ENCODE measurements around the gene KIAA0232. TPM values are rescaled to one million over a fixed set of nuclear protein-coding genes. Genes with fewer than 3 reads are reported as not detected.

The KIAA0232 gene
- total and polyA plus RNA-seq, 10 of the 15 experiments (the other 5 are each of a cell fraction or from before 2014, with no cell fraction given) = 2.8 to 15.1 (median 10.8) TPM

DNA sequence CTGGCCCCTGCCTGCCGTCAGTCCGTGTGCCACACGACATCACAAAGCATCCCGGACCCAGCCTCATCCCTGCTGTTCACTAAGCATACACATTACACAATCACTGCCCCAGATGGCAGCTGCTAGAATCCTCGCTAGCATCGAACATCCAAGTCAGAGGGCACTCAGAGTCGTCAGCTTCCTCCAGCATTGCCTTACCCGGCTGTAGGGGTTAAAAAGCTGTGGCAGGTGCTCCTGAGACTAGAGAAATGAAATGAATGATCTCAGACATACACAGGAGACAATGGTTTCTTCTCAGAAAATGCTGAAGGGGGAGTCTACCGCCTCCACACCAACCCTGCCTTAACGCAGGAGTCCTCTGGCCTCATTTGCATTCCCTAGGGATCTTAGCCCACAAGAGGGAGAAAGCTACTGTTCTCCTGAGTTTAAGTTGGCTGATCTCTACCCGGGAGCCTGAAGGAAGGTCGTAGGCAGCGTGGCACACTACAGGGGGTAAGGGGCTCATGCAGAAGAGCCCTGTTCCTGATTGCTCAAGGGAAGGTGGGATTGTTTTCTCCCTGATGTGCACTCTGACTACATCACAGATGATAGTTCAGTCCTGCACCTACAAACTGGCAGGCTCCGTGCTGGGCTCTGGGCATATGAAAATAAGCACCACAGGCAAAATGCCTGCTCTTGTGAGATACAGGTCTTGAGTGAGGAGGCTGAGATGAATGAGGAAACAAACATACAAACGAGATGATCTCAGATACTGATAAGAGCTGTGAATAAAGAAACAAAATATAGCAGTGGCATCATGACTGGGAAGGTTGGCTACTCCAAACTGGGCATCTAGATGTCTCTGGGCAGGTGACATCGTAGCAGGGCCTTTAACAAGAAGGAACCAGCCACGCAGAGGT, 2.6 kb upstream of the KIAA0232 start:
- intact Hi-C loops (cut with micrococcal nuclease; ENCODE audit: unreplicated experiment) (loop anchor here (2.0 to 10.0 kb wide), 3 partner anchors 95 to 287 kb away; partner anchors contain the start of gene GRPEL1), in situ Hi-C loops (cut with MboI) (no loop called here)
- Histone ChIP-seq H3K4me2 (ENCODE audit: control insufficient read depth, insufficient read depth) (no peak overlapping the region), H2AFZ (ENCODE audit: control insufficient read depth, low read depth, low read length) (no peak overlapping the region), H3K79me2 (ENCODE audit: control insufficient read depth, insufficient read depth, low read length) (peaks cover 18% of the 10 kb centered on the region), H3K9ac (ENCODE audit: control insufficient read depth, insufficient read depth, low read length) (no peak overlapping the region), H4K20me1 (ENCODE audit: control insufficient read depth, insufficient read depth) (no peaks in the 10 kb centered on the region), H3K9me3 (replicated peaks; ENCODE audit: control insufficient read depth, insufficient read depth, low read length) (no peaks in the 10 kb centered on the region), H3K4me1 (ENCODE audit: control insufficient read depth, insufficient read depth, low read length) (peaks cover 10% of the 10 kb centered on the region; the same call in 1 of the 2 replicates), H3K27me3 (replicated peaks in 1 of 2; ENCODE audit: control insufficient read depth in 2 of 2, insufficient read depth in 2 of 2, low read length in 1 of 2) (peaks cover 0 to 3% of the 10 kb centered on the region in 2 experiments; a peak in 1 of 4 replicates), H3K27ac (ENCODE audit: control insufficient read depth, insufficient read depth) (no peak overlapping the region), H3K4me3 (no peak overlapping the region), H3K36me3 (ENCODE audit: control insufficient read depth in 2 of 2, insufficient read depth in 2 of 2, low read length in 1 of 2) (no peaks in the 10 kb centered on the region)
- ChIA-PET RAD21 (ENCODE audit: unreplicated experiment) (interaction anchor here (1.1 to 6.1 kb wide), 3 partner anchors 10 to 93 kb away, joined by 4 to 87 read pairs (median 32); no protein-coding TSS in a partner anchor), POLR2A (interaction anchor here (0.7 to 1.4 kb wide), 3 partner anchors 9 to 72 kb away, joined by 3 to 4 read pairs (median 3); no protein-coding TSS in a partner anchor), CTCF (interaction anchor here (1.8 to 19.6 kb wide), 2 partner anchors 10 to 93 kb away, joined by 5 to 300 read pairs; no protein-coding TSS in a partner anchor), SMC1A (ENCODE audit: uncharacterized antibody, unreplicated experiment) (interaction anchor here (1.0 to 6.5 kb wide), 7 partner anchors 9 to 94 kb away, joined by 3 to 110 read pairs (median 4); no protein-coding TSS in a partner anchor)
- WGBS (ENCODE audit: insufficient coverage, insufficient replicate concordance, low lambda C conversion rate, missing lambda C conversion rate) = 53% methylated on average over 17 of the region's 17 CpGs
- ATAC-seq = no peak
- BruUV-seq (replicated peaks) = no TSS peak
- TF ChIP-seq, protein P1, sequence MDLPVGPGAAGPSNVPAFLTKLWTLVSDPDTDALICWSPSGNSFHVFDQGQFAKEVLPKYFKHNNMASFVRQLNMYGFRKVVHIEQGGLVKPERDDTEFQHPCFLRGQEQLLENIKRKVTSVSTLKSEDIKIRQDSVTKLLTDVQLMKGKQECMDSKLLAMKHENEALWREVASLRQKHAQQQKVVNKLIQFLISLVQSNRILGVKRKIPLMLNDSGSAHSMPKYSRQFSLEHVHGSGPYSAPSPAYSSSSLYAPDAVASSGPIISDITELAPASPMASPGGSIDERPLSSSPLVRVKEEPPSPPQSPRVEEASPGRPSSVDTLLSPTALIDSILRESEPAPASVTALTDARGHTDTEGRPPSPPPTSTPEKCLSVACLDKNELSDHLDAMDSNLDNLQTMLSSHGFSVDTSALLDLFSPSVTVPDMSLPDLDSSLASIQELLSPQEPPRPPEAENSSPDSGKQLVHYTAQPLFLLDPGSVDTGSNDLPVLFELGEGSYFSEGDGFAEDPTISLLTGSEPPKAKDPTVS (IDR thresholded peaks at IDR 0.05; ENCODE audit: low read depth, low read length) = no peak
- TF ChIP-seq PAX5 (IDR thresholded peaks at IDR 0.05; ENCODE audit: borderline replicate concordance, low read depth, low read length) (no peak), IKZF1 (conservative IDR thresholded peaks at IDR 0.05) (peak; percentile 29; the same call in 1 of the 2 replicates), SMAD5 (IDR thresholded peaks at IDR 0.05; ENCODE audit: low read depth) (no peak), MEF2B (IDR thresholded peaks at IDR 0.05; ENCODE audit: partially characterized antibody, poor library complexity, severe bottlenecking) (no peak), ZZZ3 (IDR thresholded peaks at IDR 0.05; ENCODE audit: control insufficient read depth, insufficient read length, low read depth) (no peak)
- FAIRE-seq = no peak
- DNase-seq (ENCODE audit: low read depth, low spot score) = no peak

Measured in GM12878 (cell line).